GM12801 (cell line): ENCODE data around the gene LCN15.

Experiments
- TF ChIP-seq, protein P1 (sequence below): IDR thresholded peaks from one replicate; pipeline ENCODE4 v1.5.1; 2011; ENCODE audit warnings: control low read depth; ENCODE audit not compliant: insufficient read length; ENCODE audit errors: extremely low read depth

The LCN15 gene

DNA sequence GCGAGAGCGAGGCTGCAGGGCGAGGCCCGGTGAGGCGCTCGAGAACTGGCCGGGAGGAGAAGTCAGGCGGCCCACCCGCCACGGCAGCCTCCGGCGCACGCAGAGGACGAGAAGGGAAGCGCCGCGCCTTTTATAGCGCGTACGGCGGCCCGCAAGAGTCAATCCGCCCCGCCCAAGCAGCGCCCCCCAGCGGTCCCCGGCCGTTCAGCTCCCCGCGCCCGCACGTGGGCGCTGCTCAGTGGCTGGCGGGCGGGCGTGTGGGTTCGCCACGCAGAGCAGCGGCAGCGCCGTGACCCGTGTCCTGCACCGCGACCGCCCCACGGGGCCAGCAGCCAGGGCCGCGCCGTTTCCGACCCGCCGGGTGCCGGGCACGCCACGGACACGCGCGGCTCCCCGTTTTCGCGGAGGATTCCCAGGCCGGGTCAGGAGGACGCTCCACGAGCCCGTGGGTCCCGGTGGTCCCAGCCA is 36.2 kb downstream of the LCN15 start:
- TF ChIP-seq, protein P1, sequence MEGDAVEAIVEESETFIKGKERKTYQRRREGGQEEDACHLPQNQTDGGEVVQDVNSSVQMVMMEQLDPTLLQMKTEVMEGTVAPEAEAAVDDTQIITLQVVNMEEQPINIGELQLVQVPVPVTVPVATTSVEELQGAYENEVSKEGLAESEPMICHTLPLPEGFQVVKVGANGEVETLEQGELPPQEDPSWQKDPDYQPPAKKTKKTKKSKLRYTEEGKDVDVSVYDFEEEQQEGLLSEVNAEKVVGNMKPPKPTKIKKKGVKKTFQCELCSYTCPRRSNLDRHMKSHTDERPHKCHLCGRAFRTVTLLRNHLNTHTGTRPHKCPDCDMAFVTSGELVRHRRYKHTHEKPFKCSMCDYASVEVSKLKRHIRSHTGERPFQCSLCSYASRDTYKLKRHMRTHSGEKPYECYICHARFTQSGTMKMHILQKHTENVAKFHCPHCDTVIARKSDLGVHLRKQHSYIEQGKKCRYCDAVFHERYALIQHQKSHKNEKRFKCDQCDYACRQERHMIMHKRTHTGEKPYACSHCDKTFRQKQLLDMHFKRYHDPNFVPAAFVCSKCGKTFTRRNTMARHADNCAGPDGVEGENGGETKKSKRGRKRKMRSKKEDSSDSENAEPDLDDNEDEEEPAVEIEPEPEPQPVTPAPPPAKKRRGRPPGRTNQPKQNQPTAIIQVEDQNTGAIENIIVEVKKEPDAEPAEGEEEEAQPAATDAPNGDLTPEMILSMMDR: no peak

DNA sequence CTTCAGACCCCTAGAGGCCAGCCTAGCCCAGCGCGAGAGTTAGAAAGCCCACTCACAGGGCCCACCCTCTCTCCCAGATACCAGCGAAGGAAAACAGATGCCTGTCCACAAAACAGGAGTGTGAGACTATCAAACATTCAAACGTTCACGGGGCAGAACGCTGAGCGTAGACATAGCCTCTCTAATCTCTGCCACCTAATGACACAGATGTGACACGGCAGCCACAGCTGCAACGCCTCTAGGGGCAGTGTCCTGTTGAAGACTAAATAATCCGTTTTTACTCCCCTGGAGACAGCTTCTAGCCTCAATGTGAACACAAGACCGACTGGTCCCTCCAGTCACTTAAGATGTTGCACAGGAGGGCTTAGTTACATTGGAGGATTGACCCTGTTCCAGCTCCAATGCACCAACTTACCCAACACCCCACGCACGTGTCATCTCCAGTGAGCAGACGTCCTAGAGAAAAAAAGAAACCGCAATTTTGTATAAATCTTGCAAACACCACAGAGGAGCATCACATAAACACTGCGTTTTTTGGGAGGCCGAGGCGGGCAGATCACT is 37.6 kb downstream of the LCN15 start:
- TF ChIP-seq, protein P1: no peak

DNA sequence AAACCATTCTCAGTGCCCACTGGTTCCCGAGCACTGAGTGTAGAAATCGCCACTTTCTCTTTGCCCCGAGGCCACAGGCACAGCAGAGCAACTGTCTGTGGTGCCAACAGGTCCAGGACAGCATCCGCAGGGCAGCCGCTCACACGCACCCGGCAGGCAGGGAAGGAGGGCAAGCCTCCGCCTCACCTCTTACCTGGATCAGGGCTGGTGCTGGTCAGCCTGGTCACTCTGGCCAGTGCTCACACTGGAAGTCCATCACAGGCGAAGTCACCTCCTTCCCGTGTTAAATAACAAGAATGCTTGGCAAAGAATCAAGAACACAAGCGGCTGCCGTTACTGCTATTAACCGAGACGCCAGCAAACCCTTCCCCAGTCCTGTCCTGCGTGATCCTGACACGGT is 38.2 kb downstream of the LCN15 start:
- TF ChIP-seq, protein P1: no peak

- TF ChIP-seq, protein P1: no peak
These were observed 38.7 kb downstream of the LCN15 start for GRCh38 chr9:136725612-136726011.

GRCh38 chr9:136724772-136725171 is 39.5 kb downstream of the LCN15 start:
- TF ChIP-seq, protein P1: no peak

- TF ChIP-seq, protein P1: no peak
These were observed 40.3 kb downstream of the LCN15 start for GRCh38 chr9:136723989-136724388.

DNA sequence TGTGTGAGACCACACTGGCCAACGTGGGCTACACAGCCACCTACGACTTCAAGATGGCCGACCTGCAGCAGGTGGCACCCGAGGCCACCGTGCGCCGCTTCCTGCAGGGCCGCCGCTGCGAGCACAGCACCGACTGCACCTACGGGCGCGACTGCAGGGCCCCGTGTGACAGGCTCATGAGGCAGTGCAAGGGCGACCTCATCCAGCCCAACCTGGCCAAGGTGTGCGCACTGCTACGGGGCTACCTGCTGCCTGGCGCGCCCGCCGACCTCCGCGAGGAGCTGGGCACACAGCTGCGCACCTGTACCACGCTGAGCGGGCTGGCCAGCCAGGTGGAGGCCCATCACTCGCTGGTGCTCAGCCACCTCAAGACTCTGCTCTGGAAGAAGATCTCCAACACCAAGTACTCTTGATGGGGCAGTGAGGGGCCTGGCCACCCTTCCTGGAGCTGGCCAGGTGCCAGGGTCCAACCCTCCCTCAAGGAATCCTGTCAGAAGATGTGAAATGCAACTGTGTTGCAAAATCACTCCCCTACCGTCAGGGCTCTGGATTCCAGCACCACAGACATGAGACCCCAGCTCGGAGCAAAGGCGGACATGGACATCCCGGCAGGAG is 40.8 kb downstream of the LCN15 start:
- TF ChIP-seq, protein P1: no peak
